PFSK-1 (cell line): ENCODE results near the gene RWDD4.

Experiments
- FOXP2 ChIP-seq: optimal IDR thresholded peaks from 2 replicates; pipeline ENCODE3; 2011; ENCODE audit warnings: borderline replicate concordance, control low read depth, inconsistent platforms; ENCODE audit not compliant: insufficient read depth; ENCODE audit errors: extremely low read length, extremely low read depth
- POLR2AphosphoS5 ChIP-seq: IDR thresholded peaks from 2 replicates; pipeline ENCODE4 v1.6.1; 2012; ENCODE audit warnings: low read depth, mild to moderate bottlenecking, control low read depth, low read length, moderate library complexity
- SIN3A ChIP-seq: IDR thresholded peaks from 2 replicates; pipeline ENCODE4 v1.6.1; 2012; ENCODE audit warnings: mild to moderate bottlenecking, low read length, moderate library complexity, borderline replicate concordance; ENCODE audit not compliant: insufficient read depth
- TAF1 ChIP-seq: IDR thresholded peaks from 2 replicates; pipeline ENCODE4 v1.6.1; 2012; ENCODE audit warnings: low read length, control low read depth, borderline replicate concordance; ENCODE audit not compliant: insufficient read depth
- TF ChIP-seq, protein P1 (sequence below), 2 experiments: IDR thresholded peaks; 2 replicates each; pipeline versions ENCODE4 v1.6.1 to v1.8.0; 2011 to 2012; ENCODE audit warnings: low read depth in 2 of 2, low read length in 2 of 2, control low read depth in 1 of 2, inconsistent platforms in 1 of 2, mild to moderate bottlenecking in 1 of 2, moderate library complexity in 1 of 2; ENCODE audit not compliant: insufficient read depth in 1 of 2

DNA sequence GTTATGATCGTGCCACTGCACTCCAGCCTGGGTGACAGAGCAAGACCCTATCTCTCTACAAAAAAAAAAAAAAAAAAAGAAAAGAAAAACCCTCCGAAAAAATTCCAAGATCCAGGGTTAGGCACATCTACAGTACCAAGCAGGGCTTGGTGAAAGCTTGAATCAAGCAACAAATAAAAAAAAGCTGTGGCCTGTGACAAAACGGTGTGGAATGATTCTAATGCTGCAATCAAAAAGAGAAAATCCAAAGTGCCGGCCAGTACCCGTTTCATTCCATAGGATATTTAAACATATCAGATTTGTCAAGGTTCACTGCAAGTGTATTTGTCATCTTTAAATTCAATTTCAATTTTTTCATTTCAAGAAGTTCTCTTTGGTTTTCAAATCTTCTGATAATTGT, 20.5 kb downstream of the RWDD4 start:
- TF ChIP-seq POLR2AphosphoS5 = no peak
- no peak for TF ChIP-seq TAF1
- TF ChIP-seq, protein P1, sequence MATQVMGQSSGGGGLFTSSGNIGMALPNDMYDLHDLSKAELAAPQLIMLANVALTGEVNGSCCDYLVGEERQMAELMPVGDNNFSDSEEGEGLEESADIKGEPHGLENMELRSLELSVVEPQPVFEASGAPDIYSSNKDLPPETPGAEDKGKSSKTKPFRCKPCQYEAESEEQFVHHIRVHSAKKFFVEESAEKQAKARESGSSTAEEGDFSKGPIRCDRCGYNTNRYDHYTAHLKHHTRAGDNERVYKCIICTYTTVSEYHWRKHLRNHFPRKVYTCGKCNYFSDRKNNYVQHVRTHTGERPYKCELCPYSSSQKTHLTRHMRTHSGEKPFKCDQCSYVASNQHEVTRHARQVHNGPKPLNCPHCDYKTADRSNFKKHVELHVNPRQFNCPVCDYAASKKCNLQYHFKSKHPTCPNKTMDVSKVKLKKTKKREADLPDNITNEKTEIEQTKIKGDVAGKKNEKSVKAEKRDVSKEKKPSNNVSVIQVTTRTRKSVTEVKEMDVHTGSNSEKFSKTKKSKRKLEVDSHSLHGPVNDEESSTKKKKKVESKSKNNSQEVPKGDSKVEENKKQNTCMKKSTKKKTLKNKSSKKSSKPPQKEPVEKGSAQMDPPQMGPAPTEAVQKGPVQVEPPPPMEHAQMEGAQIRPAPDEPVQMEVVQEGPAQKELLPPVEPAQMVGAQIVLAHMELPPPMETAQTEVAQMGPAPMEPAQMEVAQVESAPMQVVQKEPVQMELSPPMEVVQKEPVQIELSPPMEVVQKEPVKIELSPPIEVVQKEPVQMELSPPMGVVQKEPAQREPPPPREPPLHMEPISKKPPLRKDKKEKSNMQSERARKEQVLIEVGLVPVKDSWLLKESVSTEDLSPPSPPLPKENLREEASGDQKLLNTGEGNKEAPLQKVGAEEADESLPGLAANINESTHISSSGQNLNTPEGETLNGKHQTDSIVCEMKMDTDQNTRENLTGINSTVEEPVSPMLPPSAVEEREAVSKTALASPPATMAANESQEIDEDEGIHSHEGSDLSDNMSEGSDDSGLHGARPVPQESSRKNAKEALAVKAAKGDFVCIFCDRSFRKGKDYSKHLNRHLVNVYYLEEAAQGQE (IDR thresholded peaks at IDR 0.05; ENCODE audit: insufficient read depth in 1 of 2, low read depth in 2 of 2, low read length in 2 of 2) = no peak
- TF ChIP-seq SIN3A = no peak
- no peak for TF ChIP-seq FOXP2
